ENCODE data around the gene SZRD1. TPM values are rescaled to one million over a fixed set of nuclear protein-coding genes. Genes with fewer than 3 reads are reported as not detected.

Gene SZRD1
- total and polyA plus RNA-seq, 2 of the 4 experiments (the other 2 are of a cell fraction) = 119 to 149 TPM

DNA sequence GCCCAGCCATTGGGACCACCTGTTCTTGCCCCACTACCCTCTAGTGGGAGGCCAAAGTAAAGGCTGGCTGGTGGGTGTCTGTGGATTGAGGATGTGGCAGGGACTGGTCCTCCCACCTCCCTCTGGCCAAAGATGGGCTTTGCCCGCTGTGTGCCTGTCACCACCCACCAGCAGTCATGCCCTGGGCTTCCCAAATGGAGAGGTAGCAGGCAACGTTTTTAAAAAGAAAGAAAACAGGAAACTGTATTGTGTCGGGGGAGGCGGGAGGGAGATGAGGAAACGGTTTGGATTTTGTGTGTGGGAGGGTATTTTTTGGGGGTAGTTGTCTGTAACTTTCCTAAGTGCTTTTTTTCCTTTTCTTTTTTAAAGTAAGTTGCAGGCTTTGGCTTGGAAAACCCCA is 30.1 kb downstream of the SZRD1 start:
- H4K5ac ChIP-seq (ENCODE audit: low read depth, low read length) = no peak overlapping the region
- H3K4me2 ChIP-seq (ENCODE audit: low read depth, low read length) = no peak overlapping the region
- ChIA-PET POLR2A (ENCODE audit: unreplicated experiment) (no interaction called here), CTCF (no interaction called here)
- intact Hi-C loops (cut with micrococcal nuclease) = no loop called here
- peak overlapping the region; percentile 97 for H2BK5ac ChIP-seq (ENCODE audit: low read depth, low read length, poor library complexity, severe bottlenecking)
- H3K27ac ChIP-seq (ENCODE audit: insufficient read depth, low read length) = peak overlapping the region; percentile 32
- H2AFZ ChIP-seq (replicated peaks; ENCODE audit: low read length, poor library complexity) = no peak overlapping the region
- no TSS peak for BruUV-seq (replicated peaks)
- DNase-seq = no peak
- H3K4ac ChIP-seq (ENCODE audit: low read depth, low read length) = peak overlapping the region; percentile 31
- ATAC-seq (ENCODE audit: low read depth) = no peak
- H4K91ac ChIP-seq (ENCODE audit: insufficient read depth, low read depth, low read length) = peak overlapping the region; percentile 50
- H3K9me3 ChIP-seq (ENCODE audit: control insufficient read depth, insufficient read depth, low read length) = no peaks in the 10 kb centered on the region
- no peak overlapping the region for H3K4me3 ChIP-seq (ENCODE audit: insufficient read depth, low read depth, low read length)
- H2AK5ac ChIP-seq (ENCODE audit: low read depth, low read length) = peak overlapping the region; percentile 45; the same call in 1 of the 2 replicates
- H2AK9ac ChIP-seq (replicated peaks; ENCODE audit: low read depth, low read length, poor library complexity) = peak overlapping the region; percentile 71
- peak overlapping the region in 1 of 2 experiments; percentile 72; a peak in 3 of 4 replicates for H4K8ac ChIP-seq (ENCODE audit: low read depth in 2 of 2, low read length in 2 of 2)
- no peak overlapping the region for H3K56ac ChIP-seq (ENCODE audit: extremely low read depth, insufficient read depth, low read length)
- H2BK15ac ChIP-seq (ENCODE audit: low read depth, low read length) = no peak overlapping the region
- H3K9me1 ChIP-seq (ENCODE audit: insufficient read depth, low read length) = peaks cover 18% of the 10 kb centered on the region
- H2BK20ac ChIP-seq (ENCODE audit: low read depth, low read length) = no peak overlapping the region
- H3K27me3 ChIP-seq (ENCODE audit: control insufficient read depth, insufficient read depth, low read length) = no peaks in the 10 kb centered on the region
- H3K18ac ChIP-seq (ENCODE audit: low read depth, low read length) = no peak overlapping the region
- peak overlapping the region; percentile 7; the same call in 1 of the 2 replicates for H2BK120ac ChIP-seq (ENCODE audit: low read depth, low read length)
- H4K20me1 ChIP-seq (ENCODE audit: insufficient read depth, low read length) = peaks cover 22% of the 10 kb centered on the region
- H3K79me1 ChIP-seq (ENCODE audit: low read depth in 1 of 2, low read length in 2 of 2) = peaks cover 22 to 69% of the 10 kb centered on the region in 2 experiments; a peak in 3 of 4 replicates
- H3K36me3 ChIP-seq (ENCODE audit: control insufficient read depth, insufficient read depth, low read length) = peaks cover 48% of the 10 kb centered on the region
- TF ChIP-seq RAD21 (IDR thresholded peaks at IDR 0.05; ENCODE audit: low read length) (no peak), MXI1 (IDR thresholded peaks at IDR 0.05; ENCODE audit: borderline replicate concordance, low read depth, low read length) (no peak), ELK1 (IDR thresholded peaks at IDR 0.05; ENCODE audit: borderline replicate concordance, low read depth, low read length) (no peak), CHD1 (IDR thresholded peaks at IDR 0.05; ENCODE audit: low read depth, low read length) (no peak), POLR2A (IDR thresholded peaks at IDR 0.05; ENCODE audit: low read depth, low read length) (no peak), RCOR1 (IDR thresholded peaks at IDR 0.05; ENCODE audit: insufficient replicate concordance, low read length) (no peak), MAZ (IDR thresholded peaks at IDR 0.05; ENCODE audit: borderline replicate concordance, low read depth, low read length) (no peak), NFE2L2 (IDR thresholded peaks at IDR 0.05; ENCODE audit: low read depth, low read length) (no peak), SMC3 (IDR thresholded peaks at IDR 0.05; ENCODE audit: low read depth, low read length) (no peak), BHLHE40 (IDR thresholded peaks at IDR 0.05; ENCODE audit: low read depth, low read length) (no peak)
- TF ChIP-seq, protein P1, sequence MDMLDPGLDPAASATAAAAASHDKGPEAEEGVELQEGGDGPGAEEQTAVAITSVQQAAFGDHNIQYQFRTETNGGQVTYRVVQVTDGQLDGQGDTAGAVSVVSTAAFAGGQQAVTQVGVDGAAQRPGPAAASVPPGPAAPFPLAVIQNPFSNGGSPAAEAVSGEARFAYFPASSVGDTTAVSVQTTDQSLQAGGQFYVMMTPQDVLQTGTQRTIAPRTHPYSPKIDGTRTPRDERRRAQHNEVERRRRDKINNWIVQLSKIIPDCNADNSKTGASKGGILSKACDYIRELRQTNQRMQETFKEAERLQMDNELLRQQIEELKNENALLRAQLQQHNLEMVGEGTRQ (IDR thresholded peaks at IDR 0.05; ENCODE audit: low read depth, low read length) = no peak
- H3K4me1 ChIP-seq (ENCODE audit: control insufficient read depth, insufficient read depth, low read length) = peaks cover 20% of the 10 kb centered on the region
- WGBS, 2 experiments (ENCODE audit: extremely low coverage in 2 of 2, insufficient read length in 1 of 2) = 13 to 100% methylated on average over 1 to 3 of the region's 5 CpGs
- peak overlapping the region; percentile 29 for H3K14ac ChIP-seq (replicated peaks; ENCODE audit: low read depth, low read length)
- no peak overlapping the region for H3K9ac ChIP-seq (ENCODE audit: low read depth, low read length)
- in situ Hi-C loops (cut with MboI; ENCODE audit: low sequenced_read_pairs) = no loop called here
- dilution Hi-C loops (cut with HindIII; ENCODE audit: low sequenced_read_pairs, unreplicated experiment) = no loop called here
- peak overlapping the region; percentile 40; the same call in 1 of the 2 replicates for H3K23ac ChIP-seq (ENCODE audit: low read depth, low read length)

All from IMR-90 (cell line).